ENCODE measurements around the gene CGRRF1. TPM values are rescaled to one million over a fixed set of nuclear protein-coding genes. Genes with fewer than 3 reads are reported as not detected.

Gene CGRRF1
- total RNA-seq, 1 experiment from 2014 or later = 19.1 TPM

- TF ChIP-seq CTCF (conservative IDR thresholded peaks at IDR 0.05) = peak; percentile 91
- H3K36me3 Mint-ChIP-seq (ENCODE audit: insufficient read depth in 1 of 3, low read depth in 3 of 3) = peaks cover 0 to 3% (median 0%) of the 10 kb centered on the region in 3 experiments; a peak in 2 of 7 replicates
- Histone ChIP-seq H3K9ac (ENCODE audit: extremely low read depth, insufficient read length, low read length) (no peak overlapping the region), H4K91ac (ENCODE audit: insufficient read length, low read depth, low read length) (no peak overlapping the region), H2BK12ac (ENCODE audit: insufficient read length, low read depth, low read length) (no peak overlapping the region), H3K27ac (ENCODE audit: insufficient read length, low read depth, low read length) (no peak overlapping the region), H3K18ac (ENCODE audit: insufficient read length, low read depth, low read length) (no peak overlapping the region), H3K79me2 (ENCODE audit: insufficient read depth, low read length) (peaks cover 7% of the 10 kb centered on the region; the same call in 1 of the 2 replicates), H3K56ac (ENCODE audit: insufficient read length, low read depth, low read length) (no peak overlapping the region), H3K27me3 (ENCODE audit: insufficient read depth, low read length) (no peaks in the 10 kb centered on the region; the same call in 1 of the 2 replicates), H3K23ac (ENCODE audit: insufficient read length, low read depth, low read length) (no peak overlapping the region), H2AFZ (ENCODE audit: low read length) (no peak overlapping the region), H3K79me1 (ENCODE audit: insufficient read depth, low read depth, low read length, poor library complexity, severe bottlenecking) (no peaks in the 10 kb centered on the region), H4K8ac (replicated peaks; ENCODE audit: insufficient read length, low read depth, low read length) (no peak overlapping the region), H2AK5ac (ENCODE audit: insufficient read length, low read length) (no peak overlapping the region), H2BK120ac (ENCODE audit: low read depth, low read length, poor library complexity, severe bottlenecking) (no peak overlapping the region), H3K4me1 (ENCODE audit: insufficient read depth, low read length) (no peaks in the 10 kb centered on the region; the same call in 1 of the 2 replicates), H3K14ac (ENCODE audit: insufficient read depth, low read length) (no peak overlapping the region), H3T11ph (ENCODE audit: low read length) (no peak overlapping the region), H4K5ac (ENCODE audit: insufficient read length, low read depth, low read length) (no peak overlapping the region), H2BK15ac (ENCODE audit: low read depth, low read length) (no peak overlapping the region), H3K4me2 (ENCODE audit: insufficient read depth, insufficient read length, low read length) (no peak overlapping the region), H4K20me1 (ENCODE audit: control insufficient read depth, insufficient read depth, insufficient read length) (no peaks in the 10 kb centered on the region), H3K23me2 (ENCODE audit: insufficient read length, low read depth, low read length, poor library complexity, severe bottlenecking) (peaks cover 6% of the 10 kb centered on the region), H2BK5ac (ENCODE audit: insufficient read length, low read length) (no peak overlapping the region), H3K9me3 (ENCODE audit: control insufficient read depth, low read depth, low read length) (no peaks in the 10 kb centered on the region), H3K4ac (ENCODE audit: low read depth, low read length) (no peak overlapping the region), H2BK20ac (ENCODE audit: low read depth, low read length, poor library complexity, severe bottlenecking) (no peak overlapping the region)
- H3K27ac Mint-ChIP-seq = no peak overlapping the region
- peaks cover 0 to 7% of the 10 kb centered on the region in 2 experiments; a peak in 3 of 5 replicates for H3K9me3 Mint-ChIP-seq
- H3K4me1 Mint-ChIP-seq = peaks cover 11 to 13% of the 10 kb centered on the region in 2 experiments
- DNase-seq = peak; percentile 60
- H3K4me3 Mint-ChIP-seq = no peak overlapping the region
- no CpG with 5 or more reads among the region's 2 CpGs for WGBS (ENCODE audit: extremely low coverage, insufficient read length, low lambda C conversion rate)
- peaks cover 16% of the 10 kb centered on the region for H3K27me3 Mint-ChIP-seq (ENCODE audit: low read depth)
Observed at GRCh38 chr14:54572316-54572715, 62.6 kb downstream of the CGRRF1 start.

All from H9 (cell line).